GM21737 (cell line): Measurements from ENCODE around the gene KIAA1755.

Experiments used
- ATAC-seq: cut with Tn5 transposase; IDR thresholded peaks from one replicate; pipeline ENCODE4 v1.9.1; 2021; ENCODE audit warnings: mild to moderate bottlenecking, moderate library complexity; ENCODE audit not compliant: unreplicated experiment

Gene KIAA1755, protein sequence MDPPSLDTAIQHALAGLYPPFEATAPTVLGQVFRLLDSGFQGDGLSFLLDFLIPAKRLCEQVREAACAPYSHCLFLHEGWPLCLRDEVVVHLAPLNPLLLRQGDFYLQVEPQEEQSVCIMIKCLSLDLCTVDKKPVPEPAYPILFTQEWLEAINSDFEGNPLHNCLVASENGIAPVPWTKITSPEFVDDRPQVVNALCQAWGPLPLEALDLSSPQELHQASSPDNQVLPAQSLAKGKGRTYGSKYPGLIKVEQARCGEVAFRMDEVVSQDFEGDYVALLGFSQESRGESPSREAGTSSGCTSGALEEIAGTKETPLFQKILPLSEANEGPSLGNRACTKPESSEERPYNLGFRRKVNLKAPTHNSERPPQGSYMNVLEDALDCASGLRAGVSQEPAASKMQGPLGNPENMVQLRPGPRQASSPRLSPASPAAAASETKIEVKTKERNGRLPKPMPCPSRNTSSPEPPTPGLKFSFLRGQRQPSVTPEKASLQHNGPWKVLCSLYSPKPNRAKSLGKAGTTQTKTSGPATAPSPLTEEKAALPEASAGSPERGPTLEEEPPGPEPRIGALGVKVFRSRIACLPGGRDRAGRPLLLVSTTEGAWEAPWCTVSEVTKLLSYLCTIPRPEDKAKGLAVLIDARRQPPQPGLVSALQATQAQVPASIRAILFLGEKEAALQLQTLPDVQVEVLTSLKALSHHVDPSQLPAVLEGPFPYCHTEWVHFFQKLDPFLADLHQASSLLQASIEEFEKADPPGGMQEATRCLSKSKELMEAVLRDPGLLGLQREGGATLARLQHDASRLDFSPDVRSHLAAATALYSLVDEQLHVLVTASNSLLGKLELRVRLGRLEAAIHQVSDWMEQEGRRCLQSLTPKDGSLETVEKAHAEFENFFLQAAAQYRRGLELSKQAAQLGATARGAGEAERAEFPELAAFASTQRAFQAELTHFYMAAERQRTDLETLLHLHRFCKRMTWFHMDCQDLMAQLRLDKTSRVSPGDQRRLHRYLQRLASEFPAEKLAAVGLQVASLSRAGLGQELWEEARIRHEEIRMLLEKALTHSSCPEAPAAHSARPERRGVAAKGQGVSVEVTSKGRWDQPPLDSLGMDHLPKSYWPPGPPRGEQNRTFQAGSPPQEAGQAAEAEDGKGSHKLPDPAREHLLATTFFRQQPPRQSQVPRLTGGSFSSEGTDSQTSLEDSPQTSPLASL

DNA sequence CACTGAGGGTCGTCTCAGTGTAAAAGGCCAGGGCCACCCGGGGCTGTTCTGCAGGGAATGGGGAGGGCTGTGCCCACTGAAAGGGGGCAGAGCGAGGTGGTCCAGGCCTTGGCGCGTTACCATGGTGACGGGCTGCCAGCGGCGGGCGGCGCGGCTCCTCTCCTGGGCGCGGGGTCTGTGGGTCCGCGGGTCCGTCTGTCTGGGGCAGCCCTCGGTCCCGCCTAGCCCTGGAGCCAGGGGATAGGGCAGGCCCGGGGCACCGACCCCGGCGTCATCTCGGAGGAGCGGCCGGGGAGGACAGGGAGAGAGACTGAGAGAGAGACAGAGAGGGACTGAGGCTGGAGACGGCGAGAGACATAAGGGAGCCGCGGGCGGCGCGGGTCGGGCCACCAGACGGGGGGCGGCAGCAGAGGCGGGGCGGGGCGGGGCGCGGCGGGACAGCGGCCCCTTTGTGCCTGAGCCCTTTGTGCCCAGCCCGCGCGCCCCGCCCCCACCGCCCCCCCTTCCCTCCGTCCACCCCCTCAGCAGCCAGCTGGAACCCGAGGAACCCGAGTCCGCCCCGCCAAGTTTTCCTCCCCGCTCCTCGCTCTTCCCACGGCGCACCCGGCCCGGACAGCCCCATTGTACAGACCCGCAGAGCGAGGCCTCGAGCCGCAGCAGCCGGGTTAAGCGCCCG is at the start of gene KIAA1755:
KIAA1755 (minus strand) TSS at position 358 of the 676 bp plus-strand sequence; CDS start at position 123, 235 bp downstream.
- no peak for ATAC-seq

DNA sequence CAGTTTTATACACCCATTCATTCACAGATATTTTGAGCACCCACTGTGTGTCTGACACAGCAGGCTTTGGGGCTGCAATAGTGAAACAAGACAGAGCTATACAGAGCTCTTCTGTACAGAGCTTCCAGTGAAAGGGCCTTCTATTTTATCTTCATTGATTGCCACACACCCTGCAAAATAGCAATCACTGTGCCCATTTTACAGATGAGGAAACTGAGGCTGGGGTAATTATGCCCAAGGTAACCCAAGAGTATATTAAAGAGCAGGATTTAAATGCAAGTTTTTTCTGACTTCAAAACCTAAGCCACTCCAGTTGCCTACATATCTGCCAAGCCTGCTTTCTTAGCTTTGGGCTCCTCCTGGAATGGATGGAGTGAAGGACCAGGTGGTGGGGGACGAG is 47.9 kb upstream of the KIAA1755 start:
- ATAC-seq = no peak

DNA sequence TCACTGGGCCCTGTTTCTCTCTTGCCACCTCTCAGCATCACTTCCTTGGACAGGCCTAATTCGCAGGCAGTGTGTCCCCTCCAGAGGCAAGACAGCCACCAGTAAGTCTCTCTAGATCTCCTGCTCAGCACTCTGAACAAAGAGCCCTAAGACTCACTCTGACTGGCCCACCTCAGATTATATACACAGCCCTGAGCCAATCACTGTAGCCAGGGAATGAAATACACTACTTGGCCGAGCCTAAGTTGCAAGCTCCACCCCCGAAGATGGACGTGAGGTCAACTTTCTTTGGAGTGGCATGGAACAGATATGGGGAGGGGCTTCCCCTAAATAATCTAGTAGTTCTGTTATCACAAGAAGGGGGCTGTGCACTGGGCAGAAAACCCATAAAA is 47.5 kb upstream of the KIAA1755 start:
- no peak for ATAC-seq

DNA sequence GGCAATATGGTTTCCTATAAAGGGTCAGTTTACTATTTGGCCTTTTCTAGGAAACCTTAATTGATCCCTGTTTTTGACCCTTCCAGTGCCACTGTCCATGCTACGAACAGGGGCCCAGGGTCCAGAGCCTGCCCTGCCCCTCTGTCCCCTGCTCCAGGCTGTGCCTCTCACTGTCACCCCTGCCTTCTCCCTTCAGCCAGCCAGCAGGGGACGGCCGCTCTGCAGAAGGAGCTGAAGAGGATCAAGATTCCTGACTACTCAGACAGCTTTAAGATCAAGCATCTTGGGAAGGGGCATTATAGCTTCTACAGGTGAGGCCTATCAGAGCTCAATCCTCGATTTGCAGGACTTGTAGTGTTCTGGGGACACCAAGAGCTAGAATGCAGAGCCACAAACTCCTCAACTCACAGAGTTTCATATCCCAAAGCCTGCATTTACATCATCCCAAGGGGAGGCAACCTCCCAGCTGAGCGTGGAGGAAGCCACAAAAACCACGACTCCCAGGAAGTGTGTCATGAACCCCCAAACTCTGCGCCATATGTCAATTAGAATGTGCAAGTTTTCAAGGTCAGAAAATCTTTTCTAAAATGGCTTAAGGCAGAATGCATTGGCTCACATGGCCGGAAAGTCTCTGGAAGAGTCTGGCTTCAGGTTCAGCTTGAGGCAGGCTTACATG is 47.0 kb upstream of the KIAA1755 start:
- no peak for ATAC-seq

DNA sequence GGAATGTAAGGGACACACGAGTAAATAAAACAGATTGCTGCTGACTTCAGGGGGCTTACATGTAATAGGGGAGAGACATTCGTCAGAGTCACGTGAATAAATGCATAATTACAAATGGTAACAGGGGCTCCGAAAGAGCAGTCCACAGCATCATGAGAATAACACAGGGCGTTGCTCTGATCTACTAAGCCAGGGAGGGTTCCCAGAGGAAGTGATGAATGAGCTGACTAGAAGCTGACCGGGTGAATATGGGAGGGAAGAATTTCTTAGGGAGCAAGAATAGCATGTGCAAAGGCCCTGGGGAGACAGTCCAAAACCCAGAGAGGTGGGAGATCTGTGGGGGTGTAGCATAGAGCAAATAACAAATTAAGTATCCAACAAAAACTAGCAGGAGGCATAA is 45.8 kb upstream of the KIAA1755 start:
- ATAC-seq = no peak

DNA sequence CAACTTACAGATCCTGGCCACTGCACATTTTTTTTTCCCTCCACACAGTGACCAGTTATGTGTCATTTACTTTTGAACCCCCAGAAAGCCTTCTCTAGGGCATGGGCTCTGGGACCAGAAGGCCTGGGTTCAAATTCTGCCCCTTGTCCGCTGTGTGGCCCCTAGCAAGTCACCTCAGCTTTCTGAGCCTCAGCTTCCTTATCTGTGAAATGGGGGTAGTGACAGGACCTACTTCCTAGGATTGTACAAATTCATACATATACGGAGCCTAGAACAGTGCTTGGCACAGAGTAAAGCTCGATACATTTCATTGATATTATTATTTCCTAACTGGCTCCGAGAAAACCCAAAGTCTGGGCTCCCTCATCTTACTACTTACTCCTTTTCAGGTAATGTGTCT is 45.0 kb upstream of the KIAA1755 start:
- no peak for ATAC-seq

DNA sequence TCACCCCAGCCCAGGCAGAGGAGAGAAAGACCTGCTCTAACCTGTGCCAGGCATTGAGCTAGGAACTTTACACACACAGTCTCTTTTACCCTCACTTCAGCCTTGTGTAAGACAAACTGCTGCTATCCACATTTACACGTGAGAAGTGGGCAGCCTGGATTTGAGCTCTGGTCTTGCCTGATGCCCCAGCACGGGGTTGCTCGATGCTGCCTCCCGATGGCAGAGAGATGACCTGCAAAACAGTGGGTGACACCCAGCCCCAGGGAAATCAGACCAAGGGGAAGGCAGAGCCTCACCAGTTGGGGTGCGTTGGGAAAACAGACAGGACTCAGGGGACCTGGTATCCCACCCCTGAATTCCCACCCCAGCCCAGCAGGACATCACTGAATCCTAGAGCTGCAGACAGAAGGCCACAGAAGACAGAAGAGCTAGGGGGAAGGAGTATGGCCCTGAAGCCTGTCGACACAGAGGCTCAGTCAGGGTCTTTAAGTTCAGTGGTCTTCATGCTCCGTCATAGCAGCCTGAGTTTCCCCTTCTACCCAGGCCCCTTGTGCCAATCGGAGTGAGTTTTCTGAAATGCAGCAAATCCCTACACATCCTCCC is 44.4 kb upstream of the KIAA1755 start:
- ATAC-seq = no peak

DNA sequence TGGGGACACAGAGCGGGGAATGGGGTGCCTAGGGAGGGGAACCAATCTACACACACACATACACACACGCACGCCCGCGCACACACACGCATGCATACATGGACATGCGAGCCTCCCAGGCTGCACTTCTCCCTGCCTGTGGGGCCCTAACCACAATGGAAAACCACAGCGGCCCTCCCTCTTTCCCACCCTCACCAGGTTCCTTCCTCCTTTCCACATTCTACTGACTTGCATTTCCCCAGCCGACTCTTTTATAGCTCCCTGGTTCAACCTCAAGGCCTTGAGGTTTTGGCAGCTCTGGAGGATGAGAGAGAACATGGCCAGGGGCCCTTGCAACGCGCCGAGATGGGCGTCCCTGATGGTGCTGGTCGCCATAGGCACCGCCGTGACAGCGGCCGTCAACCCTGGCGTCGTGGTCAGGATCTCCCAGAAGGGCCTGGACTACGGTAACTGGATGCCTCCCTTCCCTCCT is 43.4 kb upstream of the KIAA1755 start, which contains the start of gene BPI:
BPI (plus strand) TSS at position 249 of the 472 bp plus-strand sequence; CDS start at position 317, 68 bp downstream.
- no peak for ATAC-seq

DNA sequence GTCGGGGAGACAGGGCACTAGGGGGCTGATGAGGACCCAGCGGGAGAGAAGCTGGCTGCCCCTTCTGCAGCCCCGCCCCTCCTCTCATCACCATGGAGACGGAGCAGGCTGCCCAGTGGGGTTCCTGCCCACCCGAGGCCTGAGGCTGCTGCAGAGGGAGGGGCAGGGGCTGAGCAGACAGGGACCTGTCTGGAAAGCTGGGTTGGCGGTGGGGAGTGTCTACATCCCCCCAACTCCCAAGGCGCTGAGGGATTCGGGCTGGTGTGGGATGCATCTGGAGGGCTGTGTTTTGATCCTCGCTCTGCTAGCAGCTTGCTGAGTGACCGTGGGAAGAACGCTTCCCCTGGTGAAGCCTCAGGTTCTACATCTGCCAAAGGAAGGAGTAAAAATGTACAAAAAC is 42.3 kb upstream of the KIAA1755 start:
- no peak for ATAC-seq

DNA sequence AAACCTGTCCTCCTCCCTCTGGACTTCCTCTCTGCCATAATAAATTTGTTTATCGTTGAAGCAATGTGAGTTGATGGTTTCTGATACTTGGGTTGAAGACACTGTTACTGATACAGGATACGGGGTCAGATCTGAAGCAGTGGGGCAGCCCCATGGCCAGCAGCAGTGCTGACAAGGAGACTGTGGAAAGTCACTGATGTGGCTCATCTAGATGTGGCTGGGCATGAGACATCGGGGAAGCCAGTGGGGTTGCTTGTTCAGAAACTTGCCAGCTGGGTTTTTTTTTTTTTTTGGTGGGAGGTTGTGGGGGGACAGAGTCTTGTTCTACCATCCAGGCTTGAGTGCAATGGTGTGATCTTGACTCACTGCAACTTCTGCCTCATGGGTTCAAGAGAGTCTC is 40.8 kb upstream of the KIAA1755 start:
- no peak for ATAC-seq

DNA sequence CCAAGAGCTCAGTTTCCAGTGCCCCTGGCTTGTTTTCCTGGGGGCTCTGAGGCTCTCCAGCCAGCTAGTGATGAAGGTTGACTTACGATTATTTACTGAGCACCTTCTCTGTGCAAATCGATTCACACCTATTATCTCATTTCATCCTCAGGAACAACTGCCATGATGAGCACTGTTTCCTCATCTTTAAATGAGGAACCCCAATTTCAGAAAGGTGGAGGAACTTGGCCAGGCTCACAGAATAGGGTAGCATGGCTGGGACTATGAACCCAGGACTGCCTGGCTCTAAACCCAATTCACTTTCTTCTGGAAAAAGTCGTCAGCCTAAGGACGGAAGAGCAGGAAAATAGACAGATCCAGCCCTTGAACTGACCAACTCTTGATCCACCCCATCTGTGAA is 39.9 kb upstream of the KIAA1755 start:
- no peak for ATAC-seq

DNA sequence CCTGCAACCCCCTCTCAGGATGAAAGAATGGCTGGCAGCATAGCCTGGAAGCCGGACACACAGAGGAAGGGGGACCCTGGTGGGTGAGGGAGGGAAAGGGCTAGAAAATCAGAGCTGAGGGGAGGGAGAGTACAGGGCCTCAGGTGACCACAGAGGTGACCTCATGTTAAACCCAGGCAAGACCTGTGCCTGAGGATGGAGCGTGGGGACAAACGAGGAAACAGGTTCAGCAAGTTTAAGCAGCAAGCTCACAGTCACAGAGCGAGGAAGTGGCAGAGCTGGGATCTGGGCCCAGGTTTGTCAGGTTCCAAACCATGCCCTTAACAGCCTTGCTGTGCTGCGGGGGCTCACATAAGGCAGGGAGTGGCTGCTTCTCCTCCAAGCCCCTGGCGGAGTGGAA is 39.4 kb upstream of the KIAA1755 start:
- ATAC-seq = no peak

DNA sequence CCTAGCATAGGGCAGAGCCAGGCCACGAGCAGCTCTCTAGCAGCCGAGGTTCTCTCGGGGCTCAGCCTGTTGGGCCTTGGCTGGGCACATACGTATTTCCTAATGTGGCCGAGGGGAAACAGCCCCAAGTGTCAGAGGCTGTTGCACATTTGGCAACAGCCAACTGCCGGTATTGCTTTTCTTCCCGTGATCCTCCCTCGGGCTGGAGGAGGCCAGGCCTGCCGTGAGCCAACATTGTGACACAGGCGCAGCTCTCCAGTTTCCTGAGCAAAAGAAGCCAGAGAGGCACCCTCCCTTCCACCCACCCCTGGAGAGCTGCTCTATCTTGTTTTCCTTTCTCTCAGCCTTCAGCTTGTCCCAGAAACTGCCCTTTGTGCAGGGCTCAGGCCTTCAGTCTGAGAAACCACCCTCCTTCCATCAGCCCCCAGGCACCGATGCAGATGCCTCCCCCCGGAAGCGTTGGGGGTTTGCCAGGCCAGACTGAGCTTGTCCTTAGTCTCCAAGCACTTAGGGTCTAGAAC is 38.3 kb upstream of the KIAA1755 start:
- no peak for ATAC-seq

DNA sequence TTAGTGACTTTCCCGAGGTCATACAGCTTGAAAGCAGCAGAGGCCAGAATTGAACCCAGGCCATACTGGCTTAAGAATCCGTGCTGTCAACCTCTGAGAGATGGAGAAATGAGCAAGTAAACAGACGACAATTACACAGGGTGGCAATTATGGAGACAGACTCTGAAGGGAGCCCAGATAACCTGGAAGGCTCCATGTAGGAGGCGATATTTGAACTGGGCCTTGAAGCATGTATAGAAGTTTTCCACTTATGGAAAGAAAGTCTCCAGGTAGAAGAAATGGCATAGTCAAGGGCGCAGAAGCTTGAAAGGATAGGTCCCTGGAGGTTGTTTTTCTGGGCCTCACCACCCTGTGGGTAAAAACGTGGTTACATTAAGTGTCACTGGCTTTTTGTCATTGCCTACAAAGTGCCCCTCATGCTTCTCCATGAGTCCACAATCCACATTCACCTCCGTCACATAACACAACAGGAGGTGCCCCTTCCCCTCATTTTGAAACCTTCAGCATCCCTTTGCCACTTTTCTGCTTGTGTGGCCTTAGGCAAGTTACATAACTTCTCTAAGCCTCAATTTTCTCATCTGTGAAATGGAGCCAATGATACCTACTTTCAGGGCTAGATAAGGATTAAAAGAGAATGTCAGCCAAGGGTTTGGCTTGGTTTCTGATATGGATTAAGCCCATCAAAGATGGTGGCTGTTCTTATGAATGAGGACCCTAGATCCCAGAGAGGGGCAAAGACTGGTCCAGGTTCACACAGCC is 37.6 kb upstream of the KIAA1755 start:
- no peak for ATAC-seq

DNA sequence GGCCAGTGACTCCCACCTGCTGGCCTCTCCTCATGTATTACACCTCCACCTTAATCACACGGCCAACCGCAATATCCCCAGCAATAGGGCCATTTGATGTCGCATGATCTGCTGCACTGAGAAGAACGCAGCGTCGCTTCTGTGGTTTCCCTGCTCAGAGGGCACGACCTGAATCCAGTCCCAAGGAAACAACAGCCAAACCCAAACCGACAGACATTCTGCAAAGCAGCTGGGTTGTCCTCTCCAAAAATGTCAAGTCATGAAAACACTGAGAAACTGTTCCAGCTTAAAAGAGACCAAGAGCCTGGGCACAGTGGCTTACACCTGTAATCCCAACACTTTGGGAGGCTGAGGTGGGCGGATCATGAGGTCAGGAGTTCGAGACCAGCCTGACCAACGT is 35.9 kb upstream of the KIAA1755 start:
- ATAC-seq = no peak

DNA sequence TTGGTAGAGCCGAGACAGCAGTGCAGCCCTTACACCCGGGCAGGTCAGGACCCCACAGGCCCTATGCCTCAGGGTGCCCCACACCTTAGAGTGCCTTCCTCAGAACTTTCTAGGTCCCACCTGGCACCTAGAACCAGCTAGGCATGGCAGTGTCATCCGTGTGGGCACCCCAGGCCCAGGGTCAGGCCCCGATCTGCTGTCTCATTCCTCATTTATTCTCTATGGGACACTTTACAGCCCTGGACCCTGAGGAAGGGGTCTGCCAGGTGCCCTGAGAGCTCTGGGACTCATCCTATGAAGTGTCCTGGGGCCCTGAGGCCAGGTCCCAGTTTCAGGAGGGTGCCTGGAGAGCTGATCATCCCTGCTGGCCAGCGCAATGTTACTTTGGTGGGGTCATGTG is 35.3 kb upstream of the KIAA1755 start:
- no peak for ATAC-seq

DNA sequence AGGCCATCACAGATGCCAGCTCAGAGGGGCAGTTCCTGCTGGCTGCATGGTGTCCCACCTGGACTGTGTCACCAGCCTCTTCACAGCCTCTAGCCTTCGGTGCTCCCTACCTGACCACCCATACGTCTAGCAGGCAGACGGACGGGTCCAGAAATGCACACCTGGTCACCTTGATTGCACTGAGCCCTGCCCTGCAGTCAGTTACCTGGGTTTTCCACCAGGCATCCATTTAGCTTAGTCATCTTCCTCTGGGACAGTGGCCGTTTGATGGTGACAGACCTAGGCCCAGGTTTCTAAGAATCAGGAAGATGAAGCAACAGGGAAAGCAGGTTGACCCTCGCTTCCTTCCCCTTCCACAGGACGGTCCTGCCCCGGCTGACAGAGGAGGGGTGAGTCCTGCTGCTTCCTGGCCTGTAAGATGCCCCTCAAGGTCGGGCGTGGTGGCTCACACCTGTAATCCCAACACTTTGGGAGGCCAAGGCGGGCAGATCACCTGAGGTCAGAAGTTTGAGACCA is 33.6 kb upstream of the KIAA1755 start:
- ATAC-seq = no peak

DNA sequence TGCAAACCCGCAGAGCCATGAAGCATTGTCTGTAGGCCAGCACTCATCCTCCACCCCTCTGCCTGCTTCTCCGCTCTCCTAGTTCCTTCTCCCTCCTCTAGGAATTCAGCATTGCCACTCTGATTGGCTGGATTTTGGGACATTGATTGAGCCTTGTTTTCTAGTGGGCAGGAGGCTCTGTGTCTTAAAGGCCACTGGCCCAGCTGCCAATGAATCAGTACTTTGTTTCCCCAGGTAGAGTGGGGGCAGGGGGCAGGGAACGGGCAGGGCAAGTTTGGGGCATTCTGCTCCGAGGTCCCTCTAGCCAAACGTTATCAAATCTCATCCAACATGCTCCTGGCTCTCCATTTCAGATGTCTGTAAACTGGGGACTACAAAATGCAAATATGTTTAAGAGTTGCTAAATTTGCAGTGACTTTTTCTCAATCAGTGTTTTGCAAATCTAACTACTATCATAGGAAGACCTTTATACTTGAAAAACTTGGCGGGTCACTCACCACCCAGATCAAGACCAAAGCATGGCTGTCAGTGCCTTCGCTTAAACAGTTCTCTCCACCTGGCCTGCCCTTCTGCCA is 33.0 kb upstream of the KIAA1755 start:
- ATAC-seq = no peak
